GF-D8 (cell line): ENCODE measurements around the gene MCUB.
"Not testable (repeated sequence)": the region's sequence is repeated elsewhere in the genome, so short reads cannot be mapped to it uniquely, and the experiment has no call there.

Experiments used
- DNase-seq: peaks from one replicate; lab custom pipeline; 2025; lab: John Stamatoyannopoulos, UW

The MCUB gene, protein sequence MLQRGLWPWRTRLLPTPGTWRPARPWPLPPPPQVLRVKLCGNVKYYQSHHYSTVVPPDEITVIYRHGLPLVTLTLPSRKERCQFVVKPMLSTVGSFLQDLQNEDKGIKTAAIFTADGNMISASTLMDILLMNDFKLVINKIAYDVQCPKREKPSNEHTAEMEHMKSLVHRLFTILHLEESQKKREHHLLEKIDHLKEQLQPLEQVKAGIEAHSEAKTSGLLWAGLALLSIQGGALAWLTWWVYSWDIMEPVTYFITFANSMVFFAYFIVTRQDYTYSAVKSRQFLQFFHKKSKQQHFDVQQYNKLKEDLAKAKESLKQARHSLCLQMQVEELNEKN

DNA sequence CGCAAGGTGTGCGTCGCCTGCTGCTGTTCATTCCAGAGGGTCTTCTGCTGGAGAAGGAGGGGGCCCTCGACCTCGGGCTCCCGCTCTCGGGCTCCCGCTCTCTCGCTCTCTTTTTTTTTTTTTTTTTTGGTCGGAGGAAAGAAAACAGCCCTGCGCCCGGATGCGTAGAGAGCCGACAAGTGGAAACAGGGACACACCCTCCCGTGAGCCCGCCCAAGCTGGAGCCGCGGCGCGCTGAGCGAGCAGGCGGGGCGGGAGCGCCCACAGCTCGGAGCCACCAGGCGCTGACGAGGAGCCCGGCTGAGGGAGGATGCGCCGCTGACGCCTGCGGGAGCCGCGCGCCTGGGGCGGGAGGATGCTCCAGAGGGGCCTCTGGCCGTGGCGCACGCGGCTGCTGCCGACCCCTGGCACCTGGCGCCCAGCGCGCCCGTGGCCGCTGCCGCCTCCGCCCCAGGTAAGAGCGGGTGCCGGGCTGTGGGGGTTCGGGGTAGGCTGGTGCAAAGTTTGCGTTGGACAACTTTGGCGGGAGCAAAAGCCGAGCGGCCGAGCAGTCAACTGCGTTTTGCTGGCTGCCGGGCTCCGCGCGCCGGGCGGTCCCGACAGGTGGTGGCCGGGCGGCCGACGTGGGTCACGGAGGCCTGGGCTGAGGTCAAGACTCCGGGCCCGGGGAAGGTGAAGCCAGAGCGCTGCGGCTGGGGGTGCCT lies at the start of gene MCUB:
Gene MCUB, plus strand, starts transcription at position 264 of the 704 bp plus-strand sequence. Its CDS starts 92 bp downstream, at position 356.
- DNase-seq = no peak

DNA sequence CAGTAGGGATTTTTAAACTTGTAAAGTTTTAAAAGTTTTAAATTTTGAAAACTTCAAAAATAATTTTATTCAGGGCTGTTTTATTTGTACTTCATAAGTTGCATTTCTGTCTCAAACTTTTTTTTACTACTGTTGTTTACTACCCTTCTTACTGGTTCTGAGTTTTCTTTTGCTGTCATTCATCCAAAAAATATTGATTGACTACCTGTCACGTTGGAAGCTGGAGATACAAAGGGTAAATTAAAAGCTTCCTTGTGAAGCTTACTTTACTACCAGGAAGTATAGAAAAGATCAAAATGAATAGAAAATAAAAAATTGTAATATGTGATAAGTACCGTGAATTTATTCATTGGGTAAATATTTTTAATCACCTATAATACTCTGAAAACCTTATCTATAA lies 49.4 kb upstream of the MCUB start:
- DNase-seq = no peak

DNA sequence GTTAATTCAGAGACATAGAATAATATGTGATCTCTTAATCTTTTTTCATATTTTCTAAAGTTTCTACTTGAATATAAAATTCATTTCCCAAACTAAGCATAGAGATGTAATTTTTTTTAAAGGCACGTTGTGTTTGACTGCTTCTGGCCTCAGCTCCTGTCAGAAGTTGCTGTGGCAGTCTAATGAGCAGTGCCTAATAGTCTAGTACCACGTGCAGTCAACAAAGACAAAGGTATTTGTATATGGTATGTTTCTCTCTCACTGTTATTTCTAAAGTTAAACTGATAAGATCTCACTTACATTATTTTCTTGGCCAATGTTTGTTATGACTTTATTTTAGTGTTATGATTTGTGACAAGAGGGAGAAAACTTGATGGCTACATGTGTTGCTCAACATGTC lies 48.6 kb upstream of the MCUB start:
- no peak for DNase-seq

DNA sequence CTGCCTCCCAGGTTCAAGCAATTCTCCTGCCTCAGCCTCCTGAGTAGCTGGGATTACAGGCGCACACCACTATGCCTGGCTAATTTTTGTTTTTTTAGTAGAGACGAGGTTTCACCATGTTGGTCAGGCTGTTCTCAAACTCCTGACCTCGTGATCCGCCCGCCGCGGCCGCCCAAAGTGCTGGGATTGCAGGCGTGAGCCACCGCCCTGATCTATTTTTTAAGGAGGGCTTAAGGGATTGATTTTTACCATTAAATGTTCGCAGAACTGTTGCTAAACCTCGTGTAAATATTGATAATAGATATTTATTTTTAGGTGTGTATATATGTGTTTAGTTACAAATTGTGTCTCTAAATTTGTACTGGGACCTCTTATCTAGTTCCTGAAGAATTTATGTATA lies 46.7 kb upstream of the MCUB start:
- DNase-seq = not testable (repeated sequence)

DNA sequence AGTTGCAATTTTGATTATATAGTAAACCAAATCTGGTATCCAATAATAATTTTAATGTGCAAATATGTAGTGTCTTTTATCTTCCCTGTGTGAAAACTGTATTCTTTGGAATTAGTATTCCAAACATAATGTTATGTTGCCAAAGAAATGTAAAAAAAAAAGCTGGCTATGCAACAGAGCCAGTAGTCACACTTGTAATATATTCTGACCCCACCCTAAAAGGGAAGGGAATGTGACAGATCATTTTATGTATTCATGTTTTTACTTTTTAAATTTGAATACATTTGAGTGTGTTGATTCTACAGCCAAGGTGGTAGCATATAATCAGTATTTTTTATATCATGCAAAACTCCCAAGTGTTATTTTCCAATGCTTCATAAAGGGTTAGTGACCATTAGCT lies 27.9 kb upstream of the MCUB start:
- no peak for DNase-seq

DNA sequence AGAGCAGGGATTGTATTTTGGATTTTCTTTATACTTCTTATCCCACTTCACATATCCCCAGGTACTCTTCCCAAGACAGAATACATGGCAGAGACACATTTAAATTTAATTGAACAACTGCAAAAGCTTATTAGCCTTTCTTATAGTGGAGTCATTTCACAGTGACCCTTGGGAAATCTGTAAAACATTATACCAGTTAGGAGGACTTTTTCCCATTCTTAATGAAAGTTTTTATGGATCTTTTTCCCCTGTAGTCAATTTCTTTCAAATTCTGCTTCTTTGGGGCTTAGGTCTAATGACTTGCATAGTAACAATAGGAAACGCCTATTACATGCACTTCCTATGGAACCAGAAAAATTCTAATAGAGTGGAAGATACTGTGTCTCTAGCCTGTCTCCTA lies 14.6 kb upstream of the MCUB start:
- no peak for DNase-seq

DNA sequence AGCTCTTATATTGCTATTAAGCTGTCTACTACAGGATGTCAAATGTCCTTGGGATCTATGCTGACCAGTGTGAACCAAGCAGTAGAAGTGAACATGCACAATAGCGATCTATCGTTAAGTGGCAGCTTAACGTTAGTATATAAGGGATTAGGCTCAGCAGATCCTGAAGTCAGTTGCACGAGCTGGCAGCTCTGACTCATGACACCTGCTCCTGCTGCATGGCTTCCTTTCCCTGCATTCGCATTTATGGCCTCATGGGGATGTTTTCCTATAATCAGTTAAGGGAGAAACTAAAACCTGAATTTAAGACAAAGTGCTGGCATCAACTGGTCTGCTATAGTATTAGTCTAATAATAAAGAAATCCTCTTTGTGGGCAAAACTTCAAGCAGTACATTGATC lies 12.7 kb upstream of the MCUB start:
- no peak for DNase-seq

DNA sequence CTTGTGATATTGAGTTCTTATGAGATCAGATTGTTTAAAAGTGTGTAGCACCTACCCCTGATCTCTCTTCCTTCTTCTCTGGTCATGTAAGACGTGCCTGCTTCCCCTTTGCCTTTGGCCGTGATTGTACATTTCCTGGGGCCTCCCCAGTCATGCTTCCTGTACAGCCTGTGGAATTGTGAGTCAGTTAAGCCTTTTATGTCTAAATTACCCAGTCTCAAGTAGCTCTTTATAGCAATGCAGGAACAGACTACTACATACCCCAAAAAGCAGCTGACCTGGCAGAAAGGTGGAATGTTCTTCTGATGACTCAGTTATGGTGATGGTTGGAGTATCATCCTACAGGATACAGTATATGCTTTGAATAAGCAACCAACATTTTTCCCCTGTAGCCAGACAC lies 11.4 kb upstream of the MCUB start:
- peak; percentile 47 for DNase-seq

DNA sequence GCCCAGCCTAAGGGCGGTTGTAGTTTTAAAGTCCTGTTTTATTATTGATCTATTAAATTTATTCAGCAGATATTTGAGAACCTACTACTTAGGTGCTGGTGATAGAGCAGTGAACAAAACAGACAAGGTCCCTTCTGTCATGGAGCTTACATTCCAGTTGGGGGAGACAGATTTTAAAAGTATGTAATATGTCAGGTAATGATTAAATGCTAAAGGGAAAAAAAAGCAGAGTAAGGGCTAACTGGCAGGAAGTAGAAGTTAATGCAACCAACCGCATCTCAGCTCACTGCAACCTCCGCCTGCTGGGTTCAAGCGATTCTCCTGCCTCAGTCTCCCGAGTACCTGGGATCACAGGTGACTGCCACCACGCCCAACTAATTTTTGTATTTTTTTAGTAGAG lies 7.8 kb upstream of the MCUB start:
- no peak for DNase-seq

DNA sequence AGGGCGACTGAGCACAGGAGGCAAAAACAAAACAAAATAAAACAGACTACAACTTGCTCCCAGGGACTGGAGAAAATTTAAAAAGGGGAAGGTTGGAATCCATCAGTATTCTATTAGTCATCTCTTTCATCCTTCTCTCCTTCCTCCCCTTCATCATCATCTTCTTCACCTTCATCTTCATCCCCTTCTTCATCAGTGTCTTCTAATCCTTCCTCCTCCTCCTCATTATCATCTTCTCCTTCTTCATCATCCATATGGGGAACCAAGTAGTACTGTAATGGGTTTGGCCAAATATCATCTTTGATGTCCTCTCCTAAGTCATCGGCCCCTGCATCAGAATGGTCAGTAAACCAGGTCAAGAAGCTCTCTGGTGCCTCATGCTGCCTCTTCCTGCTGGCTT lies 6.9 kb upstream of the MCUB start:
- no peak for DNase-seq

DNA sequence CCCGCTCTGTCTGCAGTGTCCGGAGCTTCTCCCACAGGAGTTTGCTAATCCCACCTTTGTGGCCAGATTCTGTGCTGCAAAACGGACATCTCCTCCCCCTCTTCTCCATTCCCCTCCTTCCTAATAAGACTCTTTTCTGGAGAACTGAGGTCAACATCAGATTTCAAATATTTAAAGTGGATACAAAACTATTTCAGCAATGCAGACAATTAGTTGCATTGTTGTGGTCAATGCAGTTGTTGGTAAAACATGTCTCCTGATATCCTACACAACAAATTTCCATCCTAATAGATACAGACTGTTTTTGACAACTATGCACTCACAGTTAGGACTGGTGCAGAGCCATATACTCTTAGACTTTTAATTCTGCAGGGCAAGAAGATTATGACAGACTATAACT lies 5.1 kb upstream of the MCUB start:
- DNase-seq = no peak

DNA sequence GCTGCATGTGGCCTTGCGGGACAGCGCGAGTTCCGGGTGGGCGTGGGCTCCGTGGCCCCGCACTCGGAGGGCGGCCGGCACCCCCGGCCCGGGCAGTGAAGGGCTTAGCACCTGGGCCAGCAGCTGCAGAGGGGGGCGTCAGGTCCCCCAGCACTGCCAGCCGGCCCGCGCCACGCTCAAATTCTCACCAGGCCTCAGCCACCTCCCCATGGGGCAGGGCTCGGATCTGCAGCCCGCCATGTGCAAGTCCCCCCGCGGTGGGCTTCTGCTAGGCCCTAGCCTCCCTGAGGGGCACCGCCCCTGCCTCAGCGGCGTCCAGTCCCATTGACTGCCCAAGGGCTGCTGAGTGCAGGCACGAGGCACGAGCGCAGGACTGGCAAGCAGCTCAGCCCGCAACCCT lies 2.6 kb upstream of the MCUB start:
- no peak for DNase-seq

DNA sequence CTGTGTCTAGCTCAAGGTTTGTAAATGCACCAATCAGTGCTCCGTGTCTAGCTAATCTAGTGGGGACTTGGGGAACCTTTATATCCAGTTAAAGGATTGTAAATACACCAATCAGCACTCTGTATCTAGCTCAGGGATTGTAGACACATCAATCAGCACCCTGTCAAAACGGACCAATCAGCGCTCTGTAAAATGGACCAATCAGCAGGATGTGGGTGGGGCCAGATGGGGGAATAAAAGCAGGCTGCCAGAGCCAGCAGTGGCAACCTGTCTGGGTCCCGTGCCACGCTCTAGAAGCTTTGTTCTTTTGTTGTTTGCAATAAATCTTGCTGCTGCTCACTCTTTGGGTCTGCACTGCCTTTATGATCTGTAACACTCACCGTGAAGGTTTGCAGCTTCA lies 2.0 kb upstream of the MCUB start:
- DNase-seq = not testable (repeated sequence)

DNA sequence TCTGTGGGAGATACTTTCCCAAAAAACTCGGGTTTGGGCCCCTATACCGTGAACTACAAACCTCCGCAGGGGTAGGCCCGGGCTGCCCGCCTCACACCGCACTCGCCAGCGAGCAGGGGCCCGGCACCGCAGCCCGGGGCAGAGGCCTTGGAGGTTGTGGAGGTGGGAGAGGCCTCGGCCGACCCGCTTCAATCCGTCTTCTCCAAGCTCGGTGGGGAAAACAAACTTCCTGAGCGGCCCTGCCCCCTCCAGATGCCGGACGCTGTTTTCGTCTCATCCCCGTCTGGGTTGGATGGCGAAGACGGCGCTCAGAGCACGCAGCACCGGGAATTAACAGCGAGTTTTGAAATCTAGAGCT lies 442 bp upstream of the MCUB start:
- DNase-seq = no peak

DNA sequence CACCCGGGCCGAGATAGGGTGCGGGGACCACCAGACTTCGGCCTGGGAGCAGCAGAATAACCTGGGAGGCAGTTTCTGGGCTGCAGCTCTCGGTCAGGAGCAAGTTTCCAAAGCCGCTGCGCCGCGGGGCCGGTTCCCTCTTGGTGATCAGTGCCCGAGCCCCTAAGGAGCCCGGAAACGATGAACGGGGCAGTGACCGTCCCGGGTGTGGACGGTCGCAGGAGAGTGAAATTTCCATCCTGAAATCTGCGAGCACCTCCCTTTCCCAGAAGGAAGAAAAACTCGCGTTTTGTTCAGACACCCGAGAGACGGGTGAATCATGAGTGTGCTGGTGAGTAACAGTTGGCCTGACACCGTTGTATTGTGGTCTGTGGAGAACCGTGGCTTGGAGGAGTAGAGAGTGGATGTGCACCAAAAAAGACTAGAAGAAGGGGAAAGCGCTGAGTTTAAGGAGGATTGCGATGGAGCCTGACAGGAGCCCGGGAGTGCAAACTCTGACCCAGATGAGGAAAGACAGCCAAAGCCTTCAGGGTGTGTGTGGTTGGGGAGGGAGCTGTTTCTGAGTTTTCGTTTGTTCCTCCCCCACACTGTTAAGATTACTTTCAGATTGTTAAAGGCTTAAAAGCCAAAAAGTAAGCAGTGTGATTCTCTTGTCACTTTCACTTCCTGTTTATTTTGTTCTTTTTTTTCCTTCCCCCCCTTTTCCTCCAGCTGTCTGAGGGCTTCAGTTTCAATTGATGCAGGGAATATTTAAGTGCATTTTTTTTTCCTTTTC lies 828 bp downstream of the MCUB start:
- no peak for DNase-seq

DNA sequence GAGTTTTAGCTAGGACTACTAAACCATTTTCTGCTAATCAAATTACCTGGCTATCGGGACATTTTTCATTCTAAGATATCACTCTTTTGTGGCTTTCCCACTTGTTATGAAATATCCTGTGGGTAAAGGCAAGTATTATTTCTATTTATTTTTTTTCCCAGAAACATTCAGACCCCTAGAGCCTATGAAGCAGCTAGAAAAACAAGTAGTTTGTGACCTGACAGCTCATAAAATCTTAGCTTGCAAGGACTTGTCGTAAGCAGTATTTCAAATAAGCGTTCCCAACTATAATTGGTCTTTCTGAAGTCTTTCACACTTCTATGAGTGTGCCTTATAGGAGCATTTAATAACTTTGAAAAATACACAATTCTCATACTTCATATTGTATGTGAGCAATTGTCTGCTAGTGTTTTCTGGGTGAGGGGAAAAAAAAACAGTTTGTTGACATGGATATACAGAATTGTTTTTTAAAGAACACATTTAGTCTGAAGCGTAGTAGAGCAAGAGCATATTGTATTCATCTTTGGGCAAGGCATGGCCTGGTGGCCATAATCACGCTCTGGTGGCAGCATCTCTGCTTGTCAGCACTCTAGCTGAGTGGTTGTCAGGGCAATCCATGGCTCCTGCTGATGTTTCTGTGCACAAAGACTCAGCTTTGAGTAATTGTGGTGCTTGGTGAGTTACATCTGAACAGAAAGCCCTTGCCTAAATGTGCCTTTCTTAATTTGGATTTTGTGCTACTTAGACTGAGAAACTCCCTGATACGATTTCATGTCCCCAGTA lies 2.6 kb downstream of the MCUB start:
- no peak for DNase-seq

DNA sequence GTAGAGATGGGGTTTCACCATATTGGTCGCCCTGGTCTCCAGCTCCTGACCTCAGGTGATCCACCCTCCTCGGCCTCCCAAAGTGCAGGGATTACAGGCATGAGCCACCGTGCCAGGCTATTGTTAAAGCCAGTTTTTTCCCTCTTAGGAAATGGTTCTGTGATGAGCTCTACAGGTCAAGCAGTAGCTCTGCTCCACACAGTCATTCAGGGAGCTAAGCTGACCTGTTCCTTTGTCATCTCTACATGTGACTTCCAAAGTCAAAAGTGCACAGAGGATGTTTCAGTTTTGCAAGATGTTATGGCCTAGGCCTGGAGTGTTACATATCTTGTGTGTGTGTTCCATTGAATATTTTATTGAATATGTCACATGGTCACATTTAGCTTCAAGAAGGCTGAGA lies 11.4 kb downstream of the MCUB start:
- no peak for DNase-seq

DNA sequence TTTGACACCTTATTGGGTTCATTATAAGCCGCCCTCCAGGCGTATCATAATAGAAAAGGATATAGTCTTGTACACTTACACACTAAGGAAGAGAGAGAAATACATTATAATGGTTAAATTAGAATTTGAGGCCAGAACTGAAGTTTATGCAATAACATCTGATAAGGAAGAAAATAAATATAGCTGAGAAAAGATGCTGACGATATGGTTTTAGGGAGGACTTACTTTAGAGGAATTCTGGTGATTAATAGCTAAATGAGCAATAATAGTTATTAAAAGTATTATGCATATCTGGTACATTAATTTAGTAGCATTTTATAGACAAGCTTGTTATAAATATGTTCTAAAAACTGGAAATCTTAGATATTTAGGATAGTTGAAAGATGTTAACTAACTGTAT lies 12.1 kb downstream of the MCUB start:
- DNase-seq = no peak

DNA sequence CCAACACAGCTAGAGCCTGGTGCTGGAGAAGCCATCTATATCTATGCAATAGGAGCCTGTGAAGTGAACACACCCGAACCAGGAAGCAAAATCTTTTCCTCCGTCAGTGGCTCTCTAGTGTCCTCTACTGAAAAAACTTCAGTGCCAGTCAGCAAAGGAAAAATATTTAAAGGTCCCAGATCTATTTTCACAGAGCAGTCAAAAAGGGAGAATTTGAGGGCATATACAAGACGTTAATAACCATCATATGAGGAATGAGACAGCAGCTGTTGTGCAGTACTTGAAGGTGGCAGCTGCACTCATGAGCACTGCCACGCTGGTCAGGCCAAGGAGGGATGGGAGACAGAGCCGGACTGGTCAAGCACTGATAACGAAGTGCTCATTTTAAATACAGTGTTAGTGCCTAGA lies 14.4 kb downstream of the MCUB start:
- DNase-seq = peak; percentile 38

DNA sequence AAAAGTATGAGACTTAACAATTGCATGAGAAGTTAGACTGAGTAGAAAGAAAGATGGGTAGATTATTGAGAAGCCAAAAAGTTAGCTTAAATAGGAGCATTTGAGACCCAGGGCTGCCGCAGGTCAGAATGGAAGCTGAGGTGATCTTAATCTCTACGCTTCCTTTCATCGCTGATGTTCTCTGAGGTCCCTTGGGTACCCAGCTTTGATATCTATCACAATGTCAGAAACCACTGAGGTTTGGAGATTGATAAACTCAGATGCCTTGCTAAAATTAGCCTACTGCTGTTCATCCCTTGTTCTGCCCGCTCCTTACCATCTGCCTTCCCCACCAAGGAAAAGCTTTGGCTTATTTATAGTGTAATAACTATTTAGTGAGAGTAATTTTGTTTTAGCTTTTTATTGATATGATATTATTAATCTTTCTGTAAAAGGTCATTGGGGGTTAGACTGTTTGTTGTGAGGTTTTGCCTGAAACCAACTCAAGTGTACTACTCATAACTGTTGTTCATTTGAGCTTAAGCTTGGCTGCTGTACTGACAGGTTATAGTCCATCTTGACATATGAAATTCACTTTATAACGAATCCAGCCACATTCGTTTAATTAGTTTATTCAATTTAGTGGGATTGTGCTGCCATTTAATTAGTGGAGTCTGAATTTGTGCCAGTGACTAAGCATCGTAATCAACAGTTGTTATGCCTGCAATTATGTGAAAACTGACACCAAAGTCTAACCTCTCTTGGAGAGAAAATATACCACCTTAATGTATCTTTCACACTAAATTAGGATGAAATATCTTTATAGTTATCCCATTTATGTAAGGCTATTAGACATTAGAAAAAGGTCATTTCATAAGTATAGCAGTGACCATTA lies 15.1 kb downstream of the MCUB start:
- DNase-seq = no peak

DNA sequence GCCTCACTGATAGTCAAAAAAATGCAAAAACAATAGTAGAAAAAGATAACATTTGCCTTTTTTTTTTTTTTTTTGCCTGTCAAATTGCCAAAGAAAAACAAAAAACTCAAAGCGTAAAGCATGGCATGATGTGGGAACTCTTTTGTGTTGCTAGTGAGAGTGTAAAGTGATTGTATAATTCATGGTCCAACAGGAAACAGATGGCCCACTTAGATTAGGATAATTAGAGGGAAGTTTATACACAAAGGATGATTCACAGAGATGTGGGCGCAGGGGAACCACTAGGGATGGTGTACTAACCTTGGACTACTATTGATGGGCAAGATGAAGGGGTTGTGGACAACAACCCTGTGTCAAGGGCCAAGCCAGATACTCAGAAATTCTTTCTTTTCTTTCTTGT lies 16.4 kb downstream of the MCUB start:
- DNase-seq = no peak
